HG02943 (cell line): Measurements from ENCODE around the gene LINC01488.

ENCODE experiments used
- ATAC-seq: cut with Tn5 transposase; IDR thresholded peaks from one replicate; pipeline ENCODE4 v1.9.1; 2021; ENCODE audit warnings: mild to moderate bottlenecking, low read depth, moderate library complexity; ENCODE audit not compliant: unreplicated experiment

Gene LINC01488

DNA sequence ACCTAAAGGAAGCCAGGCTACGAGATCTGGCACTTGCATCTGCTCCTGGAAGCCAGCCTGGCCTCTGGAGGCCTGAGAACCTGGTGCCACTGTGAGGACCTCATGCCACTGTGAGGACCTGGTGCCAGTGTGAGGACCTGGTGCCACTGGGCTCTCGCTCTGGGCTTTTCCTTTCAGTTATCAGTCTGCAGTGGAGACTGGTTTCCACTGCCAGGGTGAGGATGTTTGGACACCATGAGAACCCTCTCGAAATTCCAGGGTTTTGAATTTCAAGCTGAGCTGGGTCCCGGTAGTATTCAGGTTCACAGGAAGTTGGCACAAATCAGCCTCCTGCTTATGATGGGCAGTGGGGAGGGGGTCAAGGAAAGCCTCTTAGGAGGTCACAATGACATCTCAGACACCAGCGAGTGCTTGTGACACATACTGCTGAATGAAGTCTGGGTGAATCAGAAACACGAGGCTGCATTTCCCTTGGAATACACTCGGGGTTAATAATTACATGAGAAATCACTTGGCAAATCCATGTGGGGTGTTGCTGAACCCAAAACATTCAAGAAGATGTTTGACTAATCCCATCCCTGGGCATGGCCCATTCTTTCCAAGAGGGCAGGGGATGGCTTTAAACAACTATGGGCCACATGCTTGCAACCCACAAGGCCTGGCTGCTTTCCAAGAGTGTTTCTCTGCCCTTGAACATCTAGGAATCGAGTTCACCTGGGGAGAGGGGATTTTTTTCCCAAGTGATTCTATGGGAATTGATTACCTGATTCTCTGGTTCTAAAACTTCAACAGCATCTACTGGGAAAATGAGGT, 60.2 kb downstream of the LINC01488 start:
- no peak for ATAC-seq

- ATAC-seq, result no peak
Measured at GRCh38 chr11:69542314-69543168, 61.1 kb downstream of the LINC01488 start.
